Common myeloid progenitor, CD34-positive (primary cell): Measurements from ENCODE around the gene SLC16A7. TPM values are rescaled to one million over a fixed set of nuclear protein-coding genes. Genes with fewer than 3 reads are reported as not detected.
A peak's percentile ranks its signal among the peaks of the same experiment; 100 is the strongest.

ENCODE experiments used
- CTCF ChIA-PET: fragments of 350-600 bp; sonication (Branson Sonifier 250); formaldehyde crosslinking; loops from one replicate; lab custom pipeline; 2021; ENCODE audit warnings: antibody characterized with exemption; lab: Charles Lee
- POLR2A ChIA-PET: fragments of 350-600 bp; sonication (Branson Sonifier 250); formaldehyde crosslinking; loops from one replicate; lab custom pipeline; 2021; ENCODE audit warnings: antibody characterized with exemption; lab: Charles Lee
- DNase-seq, 3 donors: peaks; one replicate each; pipeline versions ENCODE4 v3.0.0 to v3.0.0-alpha.2; 2013
- H3K27ac ChIP-seq, 2 experiments: 1 replicate in 1 of 2; 2 replicates in 1 of 2; pipeline ENCODE4 v1.7.0; 2013; ENCODE audit warnings: inconsistent platforms in 2 of 2, low read length in 2 of 2, mild to moderate bottlenecking in 2 of 2, low read depth in 1 of 2, moderate library complexity in 1 of 2; ENCODE audit not compliant: severe bottlenecking in 2 of 2, insufficient read depth in 1 of 2, poor library complexity in 1 of 2
- H3K27me3 ChIP-seq, 5 experiments: replicated peaks in 2 of 5; 1 replicate in 3 of 5; 2 replicates in 2 of 5; pipeline versions ENCODE4 v1.6.1 to v1.7.0; 2013; ENCODE audit warnings: low read length in 4 of 5, mild to moderate bottlenecking in 2 of 5, moderate library complexity in 2 of 5, inconsistent platforms in 1 of 5; ENCODE audit not compliant: insufficient read depth in 5 of 5, control insufficient read depth in 4 of 5
- H3K36me3 ChIP-seq, 4 experiments: 1 replicate in 2 of 4; 2 replicates in 2 of 4; pipeline versions ENCODE4 v1.6.1 to v1.7.0; 2013; ENCODE audit warnings: low read length in 3 of 4, control low read depth in 1 of 4, mild to moderate bottlenecking in 1 of 4; ENCODE audit not compliant: control insufficient read depth in 4 of 4, insufficient read depth in 4 of 4
- H3K4me1 ChIP-seq, 4 experiments: 1 replicate in 3 of 4; 2 replicates in 1 of 4; pipeline versions ENCODE4 v1.6.1 to v1.7.1; 2013; ENCODE audit warnings: low read length in 3 of 4, mild to moderate bottlenecking in 3 of 4, control low read depth in 1 of 4, inconsistent platforms in 1 of 4, moderate library complexity in 1 of 4; ENCODE audit not compliant: control insufficient read depth in 4 of 4, insufficient read depth in 4 of 4; ENCODE audit errors: control extremely low read depth in 1 of 4
- H3K4me3 ChIP-seq, 7 experiments: 1 replicate in 4 of 7; 2 replicates in 3 of 7; pipeline versions ENCODE4 v1.5.1 to v1.7.0; 2013; ENCODE audit warnings: mild to moderate bottlenecking in 7 of 7, low read length in 6 of 7, moderate library complexity in 6 of 7, inconsistent platforms in 2 of 7, low read depth in 2 of 7, control low read depth in 1 of 7; ENCODE audit not compliant: insufficient read depth in 4 of 7, control insufficient read depth in 1 of 7; ENCODE audit errors: extremely low read depth in 1 of 7
- H3K9me3 ChIP-seq, 5 experiments: 1 replicate in 4 of 5; 2 replicates in 1 of 5; pipeline versions ENCODE4 v1.6.1 to v1.7.1; 2013; ENCODE audit warnings: low read length in 4 of 5, mild to moderate bottlenecking in 2 of 5, inconsistent platforms in 1 of 5, low read depth in 1 of 5, moderate library complexity in 1 of 5; ENCODE audit not compliant: control insufficient read depth in 4 of 5, insufficient read depth in 2 of 5; ENCODE audit errors: control extremely low read depth in 1 of 5
- WGBS: methylation state at CpG from one replicate; pipeline ENCODE4 v1.1.5; 2013; ENCODE audit not compliant: insufficient coverage; 5-methylcytosine and 5-hydroxymethylcytosine counted together
- polyA plus RNA-seq: library from polyadenylated mRNA; unstranded; fragments of 120-200 nt; gene quantifications from one replicate; pipeline ENCODE4 v1.2.1, GENCODE V29; 2013

The SLC16A7 gene, protein sequence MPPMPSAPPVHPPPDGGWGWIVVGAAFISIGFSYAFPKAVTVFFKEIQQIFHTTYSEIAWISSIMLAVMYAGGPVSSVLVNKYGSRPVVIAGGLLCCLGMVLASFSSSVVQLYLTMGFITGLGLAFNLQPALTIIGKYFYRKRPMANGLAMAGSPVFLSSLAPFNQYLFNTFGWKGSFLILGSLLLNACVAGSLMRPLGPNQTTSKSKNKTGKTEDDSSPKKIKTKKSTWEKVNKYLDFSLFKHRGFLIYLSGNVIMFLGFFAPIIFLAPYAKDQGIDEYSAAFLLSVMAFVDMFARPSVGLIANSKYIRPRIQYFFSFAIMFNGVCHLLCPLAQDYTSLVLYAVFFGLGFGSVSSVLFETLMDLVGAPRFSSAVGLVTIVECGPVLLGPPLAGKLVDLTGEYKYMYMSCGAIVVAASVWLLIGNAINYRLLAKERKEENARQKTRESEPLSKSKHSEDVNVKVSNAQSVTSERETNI
- polyA plus RNA-seq, result 12.5 TPM

GRCh38 chr12:59595883-59596540, at the start of gene SLC16A7:
Gene SLC16A7 (plus strand): TSS chr12:59596029. CDS start chr12:59704802, 108,773 bp downstream.
- 0% methylated on average over 40 of the region's 61 CpGs for WGBS
- CTCF ChIA-PET, result interaction anchor here (1.3 to 1.5 kb wide), 3 partner anchors 13 to 192 kb away, joined by 3 to 4 read pairs (median 4); no protein-coding TSS in a partner anchor
- Histone ChIP-seq H3K9me3 (no peaks in the 10 kb centered on the region), H3K27me3 (no peaks in the 10 kb centered on the region), H3K4me3 (peak within 1 kb of the TSS; percentile 65 to 98 (median 89)), H3K36me3 (peaks cover 0 to 4% (median 0%) of the 10 kb centered on the region in 4 experiments), H3K27ac (peak within 1 kb of the TSS; percentile 80 to 92), H3K4me1 (peaks cover 7 to 52% (median 25%) of the 10 kb centered on the region in 4 experiments)
- DNase-seq, result peak; percentile 93 to 98 (median 97)
- POLR2A ChIA-PET, result no interaction called here

GRCh38 chr12:59548930-59549329, 46.9 kb upstream of the SLC16A7 start:
- WGBS, result 100% methylated on average over 1 of the region's 3 CpGs
- H3K27ac ChIP-seq, result no peak overlapping the region
- H3K36me3 ChIP-seq, result no peaks in the 10 kb centered on the region
- POLR2A ChIA-PET, result no interaction called here
- H3K4me3 ChIP-seq, result no peak overlapping the region
- CTCF ChIA-PET, result no interaction called here
- no peaks in the 10 kb centered on the region for H3K27me3 ChIP-seq
- no peaks in the 10 kb centered on the region for H3K4me1 ChIP-seq
- H3K9me3 ChIP-seq, result peaks cover 0 to 2% (median 0%) of the 10 kb centered on the region in 5 experiments
- no peak for DNase-seq

- POLR2A ChIA-PET, result no interaction called here
- no peak overlapping the region for H3K27ac ChIP-seq
- H3K36me3 ChIP-seq, result no peaks in the 10 kb centered on the region
- H3K4me1 ChIP-seq, result no peaks in the 10 kb centered on the region
- 100% methylated on average over 1 of the region's 2 CpGs for WGBS
- H3K27me3 ChIP-seq, result no peaks in the 10 kb centered on the region
- CTCF ChIA-PET, result no interaction called here
- H3K9me3 ChIP-seq, result peaks cover 0 to 4% (median 0%) of the 10 kb centered on the region in 5 experiments
- H3K4me3 ChIP-seq, result no peak overlapping the region
- DNase-seq, result no peak
Observed at GRCh38 chr12:59559696-59560095, 36.1 kb upstream of the SLC16A7 start.

GRCh38 chr12:59570145-59570544, 25.7 kb upstream of the SLC16A7 start:
- ChIA-PET CTCF (no interaction called here), POLR2A (no interaction called here)
- Histone ChIP-seq H3K36me3 (no peaks in the 10 kb centered on the region), H3K4me3 (no peak overlapping the region), H3K4me1 (no peaks in the 10 kb centered on the region), H3K27me3 (no peaks in the 10 kb centered on the region), H3K9me3 (no peaks in the 10 kb centered on the region), H3K27ac (no peak overlapping the region)
- DNase-seq, result no peak
- 90% methylated on average over 3 of the region's 5 CpGs for WGBS

- no peak for DNase-seq
- Histone ChIP-seq H3K4me3 (no peak overlapping the region), H3K36me3 (no peaks in the 10 kb centered on the region), H3K9me3 (no peaks in the 10 kb centered on the region), H3K4me1 (peaks cover under 1 to 12% (median 7%) of the 10 kb centered on the region in 4 experiments), H3K27ac (no peak overlapping the region), H3K27me3 (no peaks in the 10 kb centered on the region)
- CTCF ChIA-PET, result no interaction called here
- POLR2A ChIA-PET, result interaction anchor here (0.7 kb wide), 1 partner anchor 11 kb away, joined by 3 read pairs; no protein-coding TSS in a partner anchor
Observed at GRCh38 chr12:59574406-59574805, 21.4 kb upstream of the SLC16A7 start.

- Histone ChIP-seq H3K4me3 (no peak overlapping the region), H3K36me3 (no peaks in the 10 kb centered on the region), H3K9me3 (no peaks in the 10 kb centered on the region), H3K27ac (no peak overlapping the region), H3K27me3 (no peaks in the 10 kb centered on the region), H3K4me1 (peaks cover 2 to 12% (median 7%) of the 10 kb centered on the region in 4 experiments)
- POLR2A ChIA-PET, result no interaction called here
- WGBS, result no CpG with 5 or more reads among the region's 2 CpGs
- CTCF ChIA-PET, result no interaction called here
- no peak for DNase-seq
Observed at GRCh38 chr12:59575826-59576225, 20.0 kb upstream of the SLC16A7 start.

DNA sequence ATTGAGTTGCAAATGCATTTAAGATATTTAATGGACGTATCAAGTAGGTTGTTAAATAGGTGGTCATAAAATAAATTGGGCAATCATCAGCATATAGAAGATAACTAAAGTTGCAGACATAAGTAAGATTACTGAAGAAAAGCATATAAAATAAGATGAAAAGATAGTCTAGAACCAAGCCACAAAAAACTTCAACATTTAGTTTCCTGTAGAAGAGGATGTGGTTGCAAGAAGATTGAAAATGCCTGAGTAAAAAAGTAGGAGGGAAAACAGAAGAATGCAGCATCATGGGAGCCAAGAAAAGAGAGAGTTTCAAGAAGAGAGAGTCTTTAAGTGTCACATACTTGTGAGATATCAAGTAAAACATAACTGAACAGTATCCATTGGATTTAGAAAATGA, 17.6 kb upstream of the SLC16A7 start:
- ChIA-PET POLR2A (no interaction called here), CTCF (no interaction called here)
- no peak overlapping the region for H3K4me3 ChIP-seq
- H3K27me3 ChIP-seq, result no peaks in the 10 kb centered on the region
- peak in 2 of 3 donors; percentile 15 to 33 for DNase-seq
- H3K27ac ChIP-seq, result no peak overlapping the region
- peaks cover 2 to 12% (median 7%) of the 10 kb centered on the region in 4 experiments for H3K4me1 ChIP-seq
- WGBS, result no CpG with 5 or more reads among the region's 1 CpG
- H3K36me3 ChIP-seq, result no peaks in the 10 kb centered on the region
- no peaks in the 10 kb centered on the region for H3K9me3 ChIP-seq
